Muscle of arm (tissue), 14 donors: ENCODE data around the gene SLC13A3. TPM values are rescaled to one million over a fixed set of nuclear protein-coding genes. Genes with fewer than 3 reads are reported as not detected.

Experiments
- DNase-seq: peaks from one replicate; pipeline ENCODE4 v3.0.0-alpha.2; 2013
- long read RNA-seq, 11 donors: transcript quantifications; one replicate each; lab custom pipeline, GENCODE V29; 2026
- polyA plus RNA-seq, 12 donors: library from polyadenylated mRNA; unstranded; fragments of 120-200 nt; gene quantifications; one replicate each; pipeline ENCODE4 v1.2.1, GENCODE V29; 2013; ENCODE audit not compliant: insufficient read length in 12 of 12

The SLC13A3 gene, protein sequence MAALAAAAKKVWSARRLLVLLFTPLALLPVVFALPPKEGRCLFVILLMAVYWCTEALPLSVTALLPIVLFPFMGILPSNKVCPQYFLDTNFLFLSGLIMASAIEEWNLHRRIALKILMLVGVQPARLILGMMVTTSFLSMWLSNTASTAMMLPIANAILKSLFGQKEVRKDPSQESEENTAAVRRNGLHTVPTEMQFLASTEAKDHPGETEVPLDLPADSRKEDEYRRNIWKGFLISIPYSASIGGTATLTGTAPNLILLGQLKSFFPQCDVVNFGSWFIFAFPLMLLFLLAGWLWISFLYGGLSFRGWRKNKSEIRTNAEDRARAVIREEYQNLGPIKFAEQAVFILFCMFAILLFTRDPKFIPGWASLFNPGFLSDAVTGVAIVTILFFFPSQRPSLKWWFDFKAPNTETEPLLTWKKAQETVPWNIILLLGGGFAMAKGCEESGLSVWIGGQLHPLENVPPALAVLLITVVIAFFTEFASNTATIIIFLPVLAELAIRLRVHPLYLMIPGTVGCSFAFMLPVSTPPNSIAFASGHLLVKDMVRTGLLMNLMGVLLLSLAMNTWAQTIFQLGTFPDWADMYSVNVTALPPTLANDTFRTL
- 1 to 10 TPM in 10 of 12 donors, not detected in 2; 2.4 to 4.7 (median 3.3) TPM for polyA plus RNA-seq
- long read RNA-seq, donor 1, partial matches to known transcripts, result 0 of 1 reads
- long read RNA-seq, donor 1, other reads (novel, unspliced or antisense), result 0 of 1 reads
- long read RNA-seq, donor 2, result 0 reads
- long read RNA-seq, donor 3, result 0 reads
- long read RNA-seq, donor 4, result 0 reads
- long read RNA-seq, donor 5, result 0 reads
- long read RNA-seq, donor 6, result 0 reads
- long read RNA-seq, donor 7, result 0 reads
- long read RNA-seq, donor 8, result 0 reads
- long read RNA-seq, donor 9, result 0 reads
- long read RNA-seq, donor 10, result 0 reads
- long read RNA-seq, donor 11, result 0 reads

DNA sequence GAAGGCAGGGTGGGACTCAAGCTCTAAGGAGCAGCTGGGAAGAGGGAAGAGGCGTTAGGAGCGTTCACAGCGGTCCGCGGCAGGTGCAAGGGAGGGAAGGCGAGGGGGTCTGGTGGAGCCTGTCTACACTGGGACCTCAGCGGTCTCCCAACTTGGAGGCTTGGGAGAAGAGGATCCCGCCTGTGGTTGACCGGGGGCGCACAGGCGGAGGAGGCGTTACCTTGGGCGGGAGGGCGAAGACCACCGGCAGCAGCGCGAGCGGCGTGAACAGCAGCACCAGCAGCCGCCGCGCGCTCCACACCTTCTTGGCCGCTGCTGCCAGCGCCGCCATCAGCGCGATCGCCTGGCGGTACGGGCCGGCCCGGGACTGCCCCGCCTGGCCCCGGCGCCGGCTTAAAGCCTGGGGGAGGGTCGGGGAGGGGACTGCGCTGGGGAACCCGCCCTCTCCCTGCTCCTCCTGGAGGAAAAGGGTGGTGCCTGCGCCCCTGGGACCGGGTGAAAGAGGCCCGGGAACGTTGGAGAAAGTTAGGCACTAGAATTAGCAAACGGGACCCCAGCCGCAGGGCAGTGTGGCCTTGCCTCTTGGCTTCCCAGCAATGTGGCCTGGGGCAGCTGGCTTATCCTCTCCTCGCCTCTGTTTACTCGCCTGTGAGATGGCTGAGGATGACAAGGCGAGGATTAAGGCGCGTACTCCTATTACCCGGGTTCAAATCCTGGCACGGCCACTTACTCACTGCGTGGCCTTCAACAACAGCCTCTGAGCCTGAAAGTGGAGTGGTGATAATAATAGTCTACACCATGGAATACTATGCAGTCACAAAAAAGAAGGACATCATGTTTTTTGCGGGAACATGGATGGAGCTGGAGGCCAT is at the start of gene SLC13A3:
Gene SLC13A3 (minus strand): TSS at position 369 of the 872 bp plus-strand sequence. CDS start 38 bp downstream, at position 331.
- DNase-seq, result no peak

DNA sequence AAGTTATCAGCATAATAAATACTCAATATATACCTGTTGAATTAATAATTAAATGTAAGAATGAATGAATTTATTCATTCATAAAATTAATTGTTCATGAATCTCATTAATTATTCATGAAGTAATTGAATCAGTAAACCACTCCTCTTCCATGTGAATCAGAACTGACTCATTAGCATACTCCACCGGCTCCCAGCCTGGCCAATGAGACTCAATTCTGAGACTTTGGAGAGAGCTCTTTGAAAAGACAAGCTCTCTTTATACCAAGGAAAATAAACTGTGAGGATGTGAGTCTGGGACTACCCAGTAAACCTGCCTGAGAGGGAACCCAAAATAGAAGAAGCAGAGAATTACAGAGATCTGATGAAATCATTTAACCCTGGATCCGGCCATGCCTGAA is 49.8 kb upstream of the SLC13A3 start:
- DNase-seq, result no peak

DNA sequence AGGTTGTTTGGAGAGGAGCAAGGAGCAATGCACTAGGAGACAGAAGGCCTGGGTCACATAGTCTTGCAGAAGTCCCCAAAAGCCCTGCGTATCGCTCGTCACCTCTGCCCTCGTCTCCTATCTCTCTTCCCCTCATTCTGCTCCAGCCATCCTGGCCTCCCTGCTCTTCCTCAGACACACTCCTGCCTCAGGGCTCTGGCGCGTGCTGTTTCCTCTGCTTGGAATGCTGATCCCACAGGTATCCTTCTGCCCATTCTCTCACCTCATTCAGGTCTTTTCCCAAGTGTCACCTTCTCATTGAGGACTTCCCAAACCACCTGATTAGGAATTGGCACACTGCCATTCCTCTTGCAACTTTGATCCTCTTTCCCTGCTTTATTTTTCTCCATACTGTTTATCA is 49.2 kb upstream of the SLC13A3 start:
- DNase-seq, result no peak

DNA sequence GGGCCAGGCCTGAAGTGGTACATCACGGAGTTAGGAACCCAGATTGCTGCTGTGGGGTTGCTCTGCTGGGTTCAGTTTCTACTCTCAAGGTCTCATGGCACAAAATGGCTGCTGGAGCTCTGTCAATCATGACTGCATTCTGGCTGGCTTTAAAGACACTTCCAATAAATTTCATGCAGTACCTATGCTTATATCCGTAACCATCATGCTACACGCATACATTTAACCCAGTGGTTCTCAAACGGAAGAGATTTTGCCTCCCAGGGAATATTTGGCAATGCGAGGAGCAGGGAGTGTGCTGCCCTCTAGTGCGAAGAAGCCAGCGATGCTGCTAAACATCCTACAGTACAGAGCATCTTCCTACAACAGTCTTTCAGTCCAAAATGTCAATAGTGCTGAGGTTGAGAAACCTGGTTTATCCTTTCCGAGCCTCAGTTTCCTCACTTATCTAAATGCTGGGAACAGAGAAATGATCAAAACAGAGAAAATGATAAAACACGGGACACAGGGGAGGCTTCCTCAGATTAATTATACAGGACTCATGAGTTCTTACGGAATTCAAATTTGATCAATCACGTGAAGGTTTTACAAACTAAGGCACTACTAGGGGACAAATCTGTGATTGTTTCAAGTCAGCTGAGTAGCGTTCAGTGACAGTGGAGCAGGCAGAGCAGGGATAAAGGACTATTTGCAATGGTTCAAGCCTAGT is 48.5 kb upstream of the SLC13A3 start:
- no peak for DNase-seq

DNA sequence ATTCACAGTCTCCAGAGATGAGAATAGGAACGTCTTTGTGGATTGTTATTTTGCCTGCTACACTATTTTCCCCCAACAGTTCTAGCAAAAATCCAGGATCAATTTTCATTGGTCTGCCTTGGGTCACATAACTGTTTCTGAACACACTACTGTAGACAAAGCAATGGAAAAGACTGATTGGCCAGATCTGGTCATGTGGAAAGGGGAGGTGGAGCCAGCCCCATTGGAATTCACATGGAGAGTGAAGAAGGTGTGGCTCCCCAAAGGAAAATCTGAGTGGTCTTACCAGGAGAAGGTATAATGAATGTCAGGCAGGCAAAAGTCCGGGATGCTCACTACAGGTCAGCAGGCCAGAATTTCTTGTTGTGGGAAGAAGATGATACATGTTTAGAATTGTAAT is 47.5 kb upstream of the SLC13A3 start:
- DNase-seq, result no peak

DNA sequence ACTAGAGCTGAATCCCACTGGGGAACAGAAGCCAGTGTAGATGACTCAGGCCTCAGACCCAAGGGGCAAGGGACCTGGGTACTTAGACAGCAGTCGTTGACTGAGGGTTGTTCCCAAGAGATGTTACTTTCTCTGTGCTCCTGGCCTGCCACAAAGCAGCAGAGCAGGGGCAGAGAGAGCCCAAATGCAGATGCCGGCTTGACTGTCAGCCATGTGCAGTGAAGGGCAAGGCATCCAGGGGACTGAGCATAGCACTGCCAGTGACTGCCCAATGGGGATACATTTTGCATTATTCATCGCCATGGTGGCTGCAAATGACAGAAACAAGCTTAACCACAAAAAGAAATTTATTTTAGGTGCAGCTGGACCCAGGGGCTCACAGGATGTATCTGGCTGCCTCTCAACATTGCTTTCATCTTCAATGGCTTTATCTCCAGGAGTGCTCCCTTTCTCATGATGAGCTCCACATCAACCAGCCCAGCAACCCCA is 45.6 kb upstream of the SLC13A3 start:
- DNase-seq, result no peak

DNA sequence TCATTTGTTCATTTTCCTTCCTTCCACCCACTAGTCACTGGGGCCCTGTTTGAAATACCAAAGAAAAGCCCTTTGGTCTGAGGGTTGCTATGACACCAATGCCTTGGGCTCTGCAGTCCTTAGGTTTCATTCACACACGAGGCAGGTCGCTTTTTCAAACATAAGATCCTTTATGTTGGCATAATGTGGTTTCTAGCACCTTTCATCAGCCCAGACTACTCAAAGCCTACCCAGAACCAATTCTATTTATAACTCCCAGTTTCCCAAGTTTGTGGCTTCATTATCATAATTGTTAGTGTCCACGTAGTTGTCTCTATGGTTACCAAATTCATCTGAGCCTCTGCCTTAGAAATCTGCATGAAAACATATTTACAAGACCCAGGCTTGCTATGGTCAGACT is 44.6 kb upstream of the SLC13A3 start:
- DNase-seq, result no peak

DNA sequence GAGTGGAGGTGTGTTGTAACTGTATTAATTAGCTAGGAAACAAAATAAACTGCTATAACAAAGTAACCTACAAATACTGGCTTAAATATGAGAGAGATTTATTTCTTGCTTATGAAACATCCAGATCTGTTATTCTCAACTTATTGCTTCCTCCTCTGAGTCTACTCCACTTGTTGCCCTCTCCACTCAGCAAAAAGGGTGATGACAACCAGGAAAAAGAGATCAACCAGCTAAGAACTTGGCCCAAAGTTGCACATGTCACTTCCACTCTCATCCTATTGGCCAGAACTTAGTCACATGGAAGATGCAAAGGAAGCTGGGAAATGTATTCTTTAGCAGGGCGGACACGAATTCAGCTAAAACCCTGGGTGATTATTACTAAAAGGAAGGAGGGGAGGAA is 43.2 kb upstream of the SLC13A3 start:
- DNase-seq, result no peak

DNA sequence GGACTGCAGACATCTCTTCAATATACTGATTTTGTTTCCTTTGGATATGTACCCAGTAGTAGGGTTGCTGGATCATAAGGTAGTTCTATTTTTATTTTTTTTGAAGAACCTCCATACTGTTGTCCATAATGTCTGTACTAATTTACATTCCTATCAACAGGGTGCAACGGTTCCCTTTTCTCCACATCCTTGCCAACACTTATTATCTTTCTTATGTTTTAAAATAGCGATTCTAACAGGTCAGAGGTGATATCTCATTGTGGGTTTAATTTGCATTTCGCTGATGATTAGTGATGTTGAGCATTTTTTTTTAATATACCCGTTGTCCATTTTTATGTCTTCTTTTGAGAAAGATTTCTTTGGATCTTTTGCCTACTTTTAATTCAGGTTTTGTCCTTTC is 39.9 kb upstream of the SLC13A3 start:
- DNase-seq, result no peak

DNA sequence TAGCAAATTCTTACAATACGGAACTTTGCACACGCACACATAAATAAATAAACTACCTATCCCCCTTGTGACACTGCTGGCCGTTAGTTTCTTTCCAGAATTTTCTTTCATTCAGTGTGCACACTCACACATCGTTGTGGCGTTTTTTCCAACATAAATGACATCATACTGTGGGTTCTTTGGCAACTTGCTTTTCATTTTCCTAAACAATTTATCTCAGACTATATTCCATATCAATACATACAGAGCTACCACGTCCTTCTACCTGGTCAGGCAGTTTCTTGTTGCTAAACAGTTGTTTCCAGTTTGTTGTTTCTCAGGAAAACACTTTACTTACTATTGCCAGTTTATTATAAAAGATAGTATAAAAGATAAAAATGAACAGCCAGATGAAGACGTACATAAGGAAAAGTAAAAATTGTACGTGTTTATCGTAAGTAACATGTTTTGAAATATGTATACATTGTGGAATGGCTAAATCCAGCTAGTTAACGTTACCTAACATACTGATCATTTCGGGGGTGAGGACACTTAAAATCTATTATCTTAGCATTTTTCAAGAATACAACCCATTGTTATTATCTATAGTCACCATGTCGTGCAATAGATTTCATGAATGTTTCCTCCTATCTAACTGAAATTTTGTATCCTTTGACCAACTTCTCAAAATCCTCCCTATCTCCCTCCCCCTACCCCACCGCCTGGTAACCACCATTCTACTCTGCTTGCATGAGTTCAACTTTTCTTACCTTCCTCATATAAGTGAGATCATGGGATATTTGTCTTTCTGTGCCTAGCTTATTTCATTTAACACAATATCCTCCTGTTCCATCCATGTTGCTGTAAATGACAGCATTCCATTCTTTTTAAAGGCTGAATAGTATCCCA is 39.2 kb upstream of the SLC13A3 start:
- DNase-seq, result no peak

DNA sequence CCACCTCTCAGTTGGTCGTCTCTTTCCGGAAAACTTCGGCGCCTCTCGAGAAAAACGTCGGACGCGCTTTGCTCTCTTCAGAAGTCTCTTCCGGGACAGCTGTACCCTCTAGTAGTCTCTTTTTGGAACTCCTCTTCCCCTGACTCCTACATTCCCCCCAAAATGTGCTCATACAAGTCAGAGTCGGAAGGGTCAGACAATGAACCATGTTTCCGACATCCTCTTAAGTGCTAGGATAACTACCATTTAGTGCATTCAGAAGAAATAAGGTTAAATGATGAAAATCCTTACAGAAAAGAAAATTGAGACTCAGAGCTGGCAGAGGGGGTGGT is 38.5 kb upstream of the SLC13A3 start:
- no peak for DNase-seq

DNA sequence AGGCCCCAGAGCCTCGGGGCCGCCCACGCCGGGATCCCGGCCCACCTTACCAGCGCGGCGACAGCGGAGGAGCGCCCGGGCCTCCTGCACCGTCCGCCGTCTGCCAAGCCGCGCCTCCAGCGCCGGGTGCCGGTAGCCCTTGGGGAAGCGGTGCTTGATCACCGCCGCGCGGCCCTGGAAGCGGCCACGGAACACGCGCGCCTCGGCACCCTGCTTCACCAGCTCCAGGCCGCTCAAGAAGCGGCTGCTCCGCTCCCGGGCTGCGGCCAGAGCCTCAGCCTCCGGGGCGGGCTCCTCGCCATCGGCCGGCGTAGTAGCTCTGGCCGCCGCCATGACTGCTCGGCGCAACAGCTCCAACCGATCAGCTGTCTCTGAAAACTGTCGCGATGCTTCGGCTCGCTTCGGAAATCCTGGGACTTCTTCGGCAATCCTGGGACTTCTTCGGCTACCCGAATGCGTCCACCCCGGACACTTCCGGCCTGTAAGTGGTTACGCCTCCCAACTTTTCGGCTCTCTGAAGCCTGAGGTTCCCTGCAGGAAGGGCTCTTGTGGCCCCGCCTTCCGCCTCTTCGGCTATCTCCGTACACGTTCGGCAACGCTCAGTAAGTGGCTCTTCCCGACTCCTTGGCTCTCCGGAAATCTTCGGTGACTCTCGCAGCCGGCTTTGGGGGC is 38.0 kb upstream of the SLC13A3 start, which contains the start of gene TP53RK:
Gene TP53RK (minus strand): TSS at position 363 of the 672 bp plus-strand sequence. CDS start 30 bp downstream, at position 333.
- peak; percentile 99 for DNase-seq

DNA sequence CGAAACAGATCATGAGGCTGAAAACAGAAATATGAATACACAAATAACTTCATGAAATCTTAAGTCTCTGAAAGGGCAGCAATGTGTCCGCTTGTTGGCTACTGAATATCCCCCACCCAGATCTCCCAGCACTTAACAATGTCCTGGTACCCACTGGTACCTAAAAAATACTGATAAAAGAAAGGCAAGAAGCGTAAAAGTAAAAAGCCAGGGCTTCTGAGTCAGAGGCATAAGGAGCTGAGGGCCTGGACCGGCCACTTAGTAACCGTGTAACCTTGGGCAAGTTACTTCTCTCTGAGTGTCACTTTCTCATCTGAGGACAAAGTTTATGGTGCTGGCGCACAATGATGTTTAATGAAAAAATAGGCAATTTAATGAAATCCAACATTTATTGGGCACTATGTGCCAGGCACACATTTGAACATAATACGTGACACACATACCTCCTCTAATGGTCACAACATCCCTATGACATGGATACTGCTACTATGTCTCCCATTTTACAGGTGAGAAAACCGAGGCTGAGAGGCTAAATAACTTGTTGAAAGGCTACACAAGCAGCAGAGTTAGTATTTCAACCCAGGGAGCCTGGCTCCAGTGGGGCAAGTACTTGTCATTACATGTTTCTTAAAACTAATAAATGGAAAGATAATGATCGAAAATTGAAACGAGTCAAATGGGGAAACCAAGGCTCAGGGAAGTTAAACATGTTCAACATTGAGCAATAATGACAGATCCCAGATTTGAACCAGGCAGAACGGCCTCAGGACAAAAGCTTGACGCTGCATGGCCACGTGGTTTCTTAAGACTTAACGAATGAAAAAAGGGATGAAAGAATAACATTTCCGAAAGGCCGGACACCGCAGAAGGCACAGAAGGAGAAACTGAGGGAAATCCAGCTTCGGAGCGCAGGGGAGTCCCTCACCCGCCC is 37.2 kb upstream of the SLC13A3 start:
- DNase-seq, result no peak

DNA sequence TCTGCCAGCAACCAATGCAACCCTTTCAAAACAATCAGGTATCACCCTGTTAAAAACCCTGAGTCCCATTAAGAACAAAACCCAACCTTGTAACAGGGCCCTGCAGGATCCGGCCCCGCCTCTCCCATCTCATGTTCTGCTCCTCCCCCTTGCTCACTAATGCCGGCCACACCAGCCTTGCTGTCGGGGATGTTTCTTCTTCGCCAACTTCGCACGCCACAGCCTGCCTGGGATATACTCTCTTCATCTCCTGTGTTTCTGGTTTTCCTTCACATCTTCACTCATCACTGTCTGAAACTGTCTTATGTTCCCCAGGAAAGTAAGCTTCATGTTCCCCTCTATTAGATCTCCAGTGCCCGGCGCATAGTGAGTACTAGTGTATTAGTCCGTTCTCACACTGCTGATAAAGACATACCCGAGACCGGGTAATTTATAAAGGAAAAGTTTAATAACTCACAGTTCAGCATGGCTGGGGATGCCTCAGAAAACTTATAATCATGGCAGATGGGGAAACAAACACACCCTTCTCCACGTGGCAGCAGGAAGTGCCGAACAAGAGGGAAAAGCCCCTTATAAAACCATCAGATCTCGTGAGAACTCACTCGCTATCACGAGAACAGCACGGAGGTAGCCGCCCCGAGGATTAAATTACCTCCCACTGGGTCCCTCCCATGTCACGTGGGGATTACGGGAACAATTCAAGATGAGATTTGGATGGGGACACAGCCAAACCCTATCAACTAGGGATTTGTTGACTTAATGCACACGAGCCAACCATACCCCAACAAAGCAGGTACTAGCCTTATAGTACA is 32.9 kb upstream of the SLC13A3 start:
- DNase-seq, result peak; percentile 63

DNA sequence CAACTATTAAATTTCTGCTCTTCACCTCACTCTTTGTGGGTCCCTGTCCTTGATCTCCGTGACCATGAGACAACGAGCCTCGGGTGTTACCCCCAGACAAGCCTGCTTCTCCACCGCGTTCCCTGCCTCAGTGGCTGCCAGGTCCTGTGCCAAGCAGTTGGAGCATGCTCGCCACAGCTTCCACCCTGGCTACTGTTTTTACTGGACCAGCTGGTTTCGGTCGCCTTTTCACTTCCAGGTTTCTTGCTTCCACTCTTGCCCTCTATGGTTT is 32.3 kb upstream of the SLC13A3 start:
- DNase-seq, result no peak

DNA sequence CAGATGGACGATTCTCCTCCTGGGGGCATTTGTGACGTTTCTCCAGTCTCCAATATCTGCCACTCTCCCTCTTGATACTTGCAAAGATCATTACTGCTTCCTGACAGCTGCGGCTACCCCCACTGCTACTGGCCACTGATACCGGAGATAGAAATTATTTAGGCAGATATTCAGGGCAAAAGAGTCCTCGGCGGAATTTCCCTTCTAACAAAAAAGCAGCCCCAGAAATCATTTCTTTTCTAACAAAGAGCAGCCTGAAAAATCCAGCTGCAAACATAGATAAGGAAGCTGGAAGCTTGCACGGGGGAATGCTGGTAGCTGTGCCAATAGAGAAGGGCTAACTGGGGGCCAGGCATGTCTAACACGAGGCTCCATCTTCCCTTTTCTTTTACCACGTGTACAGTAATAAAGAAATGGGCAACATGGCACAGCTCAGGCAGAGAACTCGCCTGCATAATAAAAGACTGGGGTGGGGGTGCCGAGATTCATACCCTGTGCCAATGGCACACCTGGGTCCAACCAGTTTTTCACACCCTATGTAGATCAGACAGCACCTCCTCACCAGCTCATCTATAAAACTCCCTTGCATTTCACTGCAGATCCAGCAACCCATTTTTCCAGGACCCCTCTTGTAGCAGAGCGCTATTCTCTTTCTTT is 31.9 kb upstream of the SLC13A3 start:
- no peak for DNase-seq
